Thyroid gland (tissue), 4 donors: ENCODE data around the gene KANSL1L. TPM values are rescaled to one million over a fixed set of nuclear protein-coding genes. Genes with fewer than 3 reads are reported as not detected.
A peak's percentile ranks its signal among the peaks of the same experiment; 100 is the strongest.

Experiments used
- DNase-seq, 2 donors: peaks; one replicate each; pipeline ENCODE4 v3.0.0-alpha.2; 2019
- H3K27ac ChIP-seq, 3 donors: fragments of 200-600 bp; sonication (generic); 1 replicate in 2 of 3; 2 replicates in 1 of 3; pipeline ENCODE4 v1.5.1; 2016 to 2019; ENCODE audit warnings: mild to moderate bottlenecking in 1 of 3, moderate library complexity in 1 of 3
- H3K27me3 ChIP-seq: fragments of 200-600 bp; sonication (generic); one replicate; pipeline ENCODE4 v1.5.1; 2019
- H3K36me3 ChIP-seq, 2 donors: fragments of 200-600 bp; sonication (generic); one replicate each; pipeline ENCODE4 v1.5.1; 2016 to 2019
- H3K4me1 ChIP-seq, 2 donors: fragments of 200-600 bp; sonication (generic); one replicate each; pipeline ENCODE4 v1.5.1; 2017 to 2019
- H3K4me3 ChIP-seq, 3 donors: fragments of 200-600 bp; sonication (generic); replicated peaks in 1 of 3; 1 replicate in 2 of 3; 2 replicates in 1 of 3; pipeline ENCODE4 v1.5.1; 2016; ENCODE audit warnings: mild to moderate bottlenecking in 1 of 3
- H3K9me3 ChIP-seq: fragments of 200-600 bp; sonication (generic); one replicate; pipeline ENCODE4 v1.5.1; 2017
- CTCF ChIP-seq, 6 experiments: fragments of 200-600 bp in 3 of 6; fragments of 450-650 bp in 3 of 6; sonication (generic) in 3 of 6; IDR thresholded peaks; one replicate each; pipeline ENCODE4 v1.5.1; 2016 to 2019; ENCODE audit warnings: antibody characterized with exemption in 6 of 6, mild to moderate bottlenecking in 2 of 6, inconsistent platforms in 1 of 6, moderate library complexity in 1 of 6
- POLR2A ChIP-seq, 2 donors: fragments of 450-650 bp; IDR thresholded peaks; one replicate each; pipeline ENCODE4 v1.6.1; 2017; ENCODE audit warnings: antibody characterized with exemption in 2 of 2, mild to moderate bottlenecking in 2 of 2, moderate library complexity in 1 of 2
- WGBS, 2 donors: methylation state at CpG; one replicate each; pipeline ENCODE4 v1.1.5; 2017; 5-methylcytosine and 5-hydroxymethylcytosine counted together
- intact Hi-C: fragments of 100-400 bp; cut with DNase I; formaldehyde crosslinking; loops from one replicate; pipeline ENCODE4 v1.15.1; 2023
- total RNA-seq, 4 donors: library from RNA; depleted of rRNA; stranded (reverse); fragments of >200 nt; gene quantifications; one replicate each; pipeline ENCODE4 v1.2.3, GENCODE V29; 2016

Gene KANSL1L
- total RNA-seq, 4 donors from 2014 or later = 75.8 to 154 (median 96.9) TPM

GRCh38 chr2:210072922-210073509 is 98.2 kb downstream of the KANSL1L start:
- 39 to 49% methylated on average over 2 of the region's 2 CpGs for WGBS, 2 donors
- TF ChIP-seq CTCF (IDR thresholded peaks at IDR 0.05) (peak in 5 of 6 experiments; percentile 37 to 75 (median 57)), POLR2A (IDR thresholded peaks at IDR 0.05) (no peak)
- intact Hi-C loops = no loop called here
- H3K4me1 ChIP-seq = no peaks in the 10 kb centered on the region
- no peak overlapping the region for H3K27ac ChIP-seq
- no peak for DNase-seq
- no peaks in the 10 kb centered on the region for H3K36me3 ChIP-seq
- H3K27me3 ChIP-seq = no peaks in the 10 kb centered on the region
- H3K9me3 ChIP-seq = no peaks in the 10 kb centered on the region
- H3K4me3 ChIP-seq = no peak overlapping the region

GRCh38 chr2:210072493-210072892 is 98.7 kb downstream of the KANSL1L start:
- intact Hi-C loops = no loop called here

GRCh38 chr2:210063306-210063705 is 107.9 kb downstream of the KANSL1L start:
- intact Hi-C loops = no loop called here

More at GRCh38 chr2:210072493-210072892, 98.7 kb downstream of the KANSL1L start:
- no peak overlapping the region for H3K27ac ChIP-seq
- H3K36me3 ChIP-seq = no peaks in the 10 kb centered on the region
- 89 to 92% methylated on average over 5 of the region's 5 CpGs for WGBS, 2 donors
- no peak for DNase-seq
- no peaks in the 10 kb centered on the region for H3K9me3 ChIP-seq
- no peak for TF ChIP-seq POLR2A (IDR thresholded peaks at IDR 0.05)
- TF ChIP-seq CTCF (IDR thresholded peaks at IDR 0.05) = no peak
- H3K4me1 ChIP-seq = no peaks in the 10 kb centered on the region
- no peak overlapping the region for H3K4me3 ChIP-seq
- H3K27me3 ChIP-seq = no peaks in the 10 kb centered on the region

GRCh38 chr2:210055825-210056224 is 115.4 kb downstream of the KANSL1L start:
- TF ChIP-seq CTCF (IDR thresholded peaks at IDR 0.05) (no peak), POLR2A (IDR thresholded peaks at IDR 0.05) (no peak)
- no peaks in the 10 kb centered on the region for H3K9me3 ChIP-seq
- WGBS, 2 donors = 91 to 93% methylated on average over 3 of the region's 3 CpGs
- no peaks in the 10 kb centered on the region for H3K4me1 ChIP-seq
- no peak overlapping the region for H3K27ac ChIP-seq
- no peak overlapping the region for H3K4me3 ChIP-seq
- H3K36me3 ChIP-seq = no peaks in the 10 kb centered on the region
- no peak for DNase-seq
- intact Hi-C loops = no loop called here
- no peaks in the 10 kb centered on the region for H3K27me3 ChIP-seq

More at GRCh38 chr2:210063306-210063705, 107.9 kb downstream of the KANSL1L start:
- H3K4me3 ChIP-seq = no peak overlapping the region
- no peaks in the 10 kb centered on the region for H3K9me3 ChIP-seq
- DNase-seq = no peak
- no peak overlapping the region for H3K27ac ChIP-seq
- no peaks in the 10 kb centered on the region for H3K27me3 ChIP-seq
- H3K4me1 ChIP-seq = no peaks in the 10 kb centered on the region
- 100% methylated on average over 2 of the region's 2 CpGs for WGBS, 2 donors
- H3K36me3 ChIP-seq = no peaks in the 10 kb centered on the region
- TF ChIP-seq POLR2A (IDR thresholded peaks at IDR 0.05) (no peak), CTCF (IDR thresholded peaks at IDR 0.05) (no peak)

- intact Hi-C loops = no loop called here
- H3K4me1 ChIP-seq = no peaks in the 10 kb centered on the region
- no peaks in the 10 kb centered on the region for H3K27me3 ChIP-seq
- TF ChIP-seq CTCF (IDR thresholded peaks at IDR 0.05) (no peak), POLR2A (IDR thresholded peaks at IDR 0.05) (no peak)
- H3K36me3 ChIP-seq = no peaks in the 10 kb centered on the region
- WGBS, 2 donors = 96 to 97% methylated on average over 1 of the region's 1 CpG
- H3K4me3 ChIP-seq = no peak overlapping the region
- H3K9me3 ChIP-seq = no peaks in the 10 kb centered on the region
- no peak for DNase-seq
- no peak overlapping the region for H3K27ac ChIP-seq
Observed at GRCh38 chr2:210054696-210055095, 116.5 kb downstream of the KANSL1L start.
